MM.1S (cell line): ENCODE measurements around the gene CCDC83.
A peak's percentile ranks its signal among the peaks of the same experiment; 100 is the strongest.

Source experiments
- DNase-seq: peaks from one replicate; pipeline ENCODE4 v3.0.0-alpha.2; 2015
- H2AFZ ChIP-seq: fragments of 300-600 bp; sonication (generic); 2 replicates; pipeline ENCODE4 v1.6.0; 2016; ENCODE audit warnings: antibody characterized with exemption, low read length
- H3F3A ChIP-seq: fragments of 300-600 bp; sonication (generic); 2 replicates; pipeline ENCODE4 v1.6.1; 2016; ENCODE audit warnings: mild to moderate bottlenecking, antibody characterized with exemption, low read length, moderate library complexity, mixed read lengths; ENCODE audit not compliant: insufficient read depth
- H3K27ac ChIP-seq: fragments of 300-600 bp; sonication (generic); 2 replicates; pipeline ENCODE4 v1.5.1; 2016; ENCODE audit warnings: mild to moderate bottlenecking, low read length
- H3K27me3 ChIP-seq: fragments of 300-600 bp; sonication (generic); replicated peaks from 2 replicates; pipeline ENCODE4 v1.6.0; 2016; ENCODE audit warnings: low read length; ENCODE audit not compliant: insufficient read depth
- H3K36me3 ChIP-seq: fragments of 300-600 bp; sonication (generic); replicated peaks from 2 replicates; pipeline ENCODE4 v1.6.1; 2016; ENCODE audit warnings: mild to moderate bottlenecking, low read length, mixed read lengths; ENCODE audit not compliant: insufficient read depth
- H3K4me1 ChIP-seq: fragments of 300-600 bp; sonication (generic); 2 replicates; pipeline ENCODE4 v1.6.1; 2016; ENCODE audit warnings: low read length, mixed read lengths
- H3K4me2 ChIP-seq: fragments of 300-600 bp; sonication (generic); 2 replicates; pipeline ENCODE4 v1.6.0; 2016; ENCODE audit warnings: low read depth, low read length
- H3K4me3 ChIP-seq: fragments of 300-600 bp; sonication (generic); 2 replicates; pipeline ENCODE4 v1.5.1; 2016; ENCODE audit warnings: low read length, mixed read lengths
- H3K79me2 ChIP-seq: fragments of 300-600 bp; sonication (generic); 2 replicates; pipeline ENCODE4 v1.6.1; 2016; ENCODE audit warnings: mixed run types, low read length, mixed read lengths
- H3K9ac ChIP-seq: fragments of 300-600 bp; sonication (generic); 2 replicates; pipeline ENCODE4 v1.6.1; 2016; ENCODE audit warnings: low read length, mixed read lengths
- H3K9me2 ChIP-seq: fragments of 300-600 bp; sonication (generic); replicated peaks from 2 replicates; pipeline ENCODE4 v1.6.1; 2016; ENCODE audit warnings: mild to moderate bottlenecking, low read length, mixed read lengths; ENCODE audit not compliant: insufficient read depth
- H3K9me3 ChIP-seq: fragments of 300-600 bp; sonication (generic); replicated peaks from 2 replicates; pipeline ENCODE4 v1.6.1; 2016; ENCODE audit warnings: mild to moderate bottlenecking, low read length, mixed read lengths; ENCODE audit not compliant: insufficient read depth
- H4K20me1 ChIP-seq: fragments of 300-600 bp; sonication (generic); 2 replicates; pipeline ENCODE4 v1.6.1; 2016; ENCODE audit warnings: mild to moderate bottlenecking, low read length, moderate library complexity, mixed read lengths; ENCODE audit not compliant: insufficient read depth
- EZH2 ChIP-seq: fragments of 300-600 bp; sonication (generic); optimal IDR thresholded peaks from 2 replicates; pipeline ENCODE3; 2017; ENCODE audit warnings: low read depth, mild to moderate bottlenecking, antibody characterized with exemption, low read length, mixed read lengths
- EZH2phosphoT487 ChIP-seq: fragments of 300-600 bp; sonication (generic); IDR thresholded peaks from 2 replicates; pipeline ENCODE4 v1.6.1; 2018; ENCODE audit warnings: antibody characterized with exemption, low read length
- TF ChIP-seq, protein P1 (sequence below): fragments of 300-600 bp; sonication (generic); IDR thresholded peaks from 2 replicates; pipeline ENCODE4 v1.5.1; 2016; ENCODE audit warnings: antibody characterized with exemption, low read length, mixed read lengths

Gene CCDC83

DNA sequence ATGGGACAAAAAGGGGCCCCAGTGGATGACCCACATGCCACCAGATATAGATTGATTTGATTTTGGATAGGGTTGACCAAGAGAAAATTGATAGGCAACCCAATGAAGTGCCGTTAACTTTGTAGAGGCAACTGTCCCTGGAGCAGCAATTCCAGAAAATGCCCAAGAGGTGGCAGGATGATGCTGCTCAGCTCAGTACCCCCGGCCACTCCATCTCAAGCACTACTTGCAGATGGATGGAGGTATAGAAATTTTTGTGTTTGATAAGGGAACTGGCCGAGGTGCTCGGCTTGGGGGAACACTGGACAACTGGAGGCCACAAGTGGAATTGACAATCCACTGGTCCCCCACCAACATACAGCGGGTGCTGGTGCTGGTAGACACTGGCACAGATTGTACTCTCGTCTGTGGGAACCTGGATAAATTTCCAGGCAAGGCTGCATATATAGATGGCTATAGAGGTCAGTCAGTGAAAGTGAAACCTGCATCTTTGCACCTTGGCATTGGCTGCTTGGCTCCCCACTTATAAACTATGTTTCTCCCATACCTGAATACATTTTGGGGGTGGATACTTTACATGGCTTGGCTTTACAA, 86.3 kb downstream of the CCDC83 start:
- Histone ChIP-seq H4K20me1 (no peaks in the 10 kb centered on the region), H3K27ac (no peak overlapping the region), H2AFZ (no peak overlapping the region), H3K9ac (no peak overlapping the region), H3F3A (no peaks in the 10 kb centered on the region), H3K79me2 (no peaks in the 10 kb centered on the region), H3K4me2 (no peak overlapping the region), H3K9me3 (no peaks in the 10 kb centered on the region), H3K9me2 (no peaks in the 10 kb centered on the region), H3K4me1 (0 out of 2 replicates have a peak, but pooled peaks cover 5% of the 10 kb centered on the region), H3K36me3 (no peaks in the 10 kb centered on the region), H3K27me3 (no peaks in the 10 kb centered on the region), H3K4me3 (no peak overlapping the region)
- DNase-seq: peak; percentile 52
- TF ChIP-seq EZH2 (no peak), EZH2phosphoT487 (no peak)
- TF ChIP-seq, protein P1, sequence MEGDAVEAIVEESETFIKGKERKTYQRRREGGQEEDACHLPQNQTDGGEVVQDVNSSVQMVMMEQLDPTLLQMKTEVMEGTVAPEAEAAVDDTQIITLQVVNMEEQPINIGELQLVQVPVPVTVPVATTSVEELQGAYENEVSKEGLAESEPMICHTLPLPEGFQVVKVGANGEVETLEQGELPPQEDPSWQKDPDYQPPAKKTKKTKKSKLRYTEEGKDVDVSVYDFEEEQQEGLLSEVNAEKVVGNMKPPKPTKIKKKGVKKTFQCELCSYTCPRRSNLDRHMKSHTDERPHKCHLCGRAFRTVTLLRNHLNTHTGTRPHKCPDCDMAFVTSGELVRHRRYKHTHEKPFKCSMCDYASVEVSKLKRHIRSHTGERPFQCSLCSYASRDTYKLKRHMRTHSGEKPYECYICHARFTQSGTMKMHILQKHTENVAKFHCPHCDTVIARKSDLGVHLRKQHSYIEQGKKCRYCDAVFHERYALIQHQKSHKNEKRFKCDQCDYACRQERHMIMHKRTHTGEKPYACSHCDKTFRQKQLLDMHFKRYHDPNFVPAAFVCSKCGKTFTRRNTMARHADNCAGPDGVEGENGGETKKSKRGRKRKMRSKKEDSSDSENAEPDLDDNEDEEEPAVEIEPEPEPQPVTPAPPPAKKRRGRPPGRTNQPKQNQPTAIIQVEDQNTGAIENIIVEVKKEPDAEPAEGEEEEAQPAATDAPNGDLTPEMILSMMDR: peak; percentile 60

DNA sequence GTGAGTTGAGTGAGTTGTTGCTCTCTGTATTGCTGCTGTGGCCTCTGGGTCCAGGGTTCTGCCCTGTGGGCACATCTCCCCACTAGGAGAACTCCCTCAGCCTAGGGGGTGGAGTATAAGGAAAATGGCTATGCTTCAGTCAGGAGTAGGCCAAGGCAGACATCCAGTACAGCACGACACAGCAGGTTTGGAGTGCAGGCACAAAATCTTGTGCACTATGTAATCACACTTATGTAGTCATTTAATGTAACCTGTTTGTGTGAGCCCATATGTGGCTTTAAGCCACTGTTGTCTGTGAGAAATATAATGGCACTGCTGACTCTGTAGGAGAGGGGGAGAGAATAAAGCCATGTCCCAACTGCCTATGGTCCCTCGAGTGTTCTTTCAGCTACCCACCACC, 90.1 kb downstream of the CCDC83 start:
- no peaks in the 10 kb centered on the region for H3K27me3 ChIP-seq
- H3K4me2 ChIP-seq: no peak overlapping the region

DNA sequence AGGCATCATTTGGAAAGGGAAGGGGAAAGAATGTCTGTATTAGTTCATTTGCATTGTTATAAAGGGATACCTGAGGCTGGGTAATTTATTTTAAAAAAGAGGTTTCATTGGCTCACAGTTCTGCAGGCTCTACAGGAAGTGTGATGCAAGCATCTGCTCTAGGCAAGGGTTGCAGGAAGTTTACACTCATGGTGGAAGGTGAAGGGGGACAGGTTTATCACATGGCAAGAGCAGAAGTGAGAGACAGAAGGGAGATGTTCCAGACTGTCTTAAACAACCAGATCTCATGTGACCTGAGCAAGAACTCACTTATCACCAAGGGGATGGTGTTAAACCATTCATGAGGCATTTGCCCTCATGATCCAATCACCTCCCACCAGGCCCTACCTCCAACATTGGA, 90.6 kb downstream of the CCDC83 start:
- Histone ChIP-seq H3K27me3 (no peaks in the 10 kb centered on the region), H3K4me1 (peaks cover 16% of the 10 kb centered on the region), H3K4me2 (no peak overlapping the region), H3K9ac (no peak overlapping the region), H4K20me1 (no peaks in the 10 kb centered on the region), H3K36me3 (no peaks in the 10 kb centered on the region), H3K27ac (no peak overlapping the region), H2AFZ (no peak overlapping the region), H3K4me3 (no peak overlapping the region), H3K9me3 (no peaks in the 10 kb centered on the region), H3K79me2 (no peaks in the 10 kb centered on the region), H3K9me2 (no peaks in the 10 kb centered on the region), H3F3A (no peaks in the 10 kb centered on the region; the same call in 1 of the 2 replicates)
- no peak for TF ChIP-seq EZH2
- no peak for TF ChIP-seq EZH2phosphoT487
- TF ChIP-seq, protein P1: no peak
- DNase-seq: no peak

More for the DNA sequence above, 90.1 kb downstream of the CCDC83 start:
- Histone ChIP-seq H4K20me1 (no peaks in the 10 kb centered on the region), H3K9me2 (no peaks in the 10 kb centered on the region), H3K9me3 (no peaks in the 10 kb centered on the region), H3K79me2 (no peaks in the 10 kb centered on the region), H3K4me3 (no peak overlapping the region), H3K27ac (no peak overlapping the region), H3K4me1 (peaks cover 16% of the 10 kb centered on the region), H3K36me3 (no peaks in the 10 kb centered on the region), H2AFZ (no peak overlapping the region), H3F3A (no peaks in the 10 kb centered on the region; the same call in 1 of the 2 replicates), H3K9ac (no peak overlapping the region)
- TF ChIP-seq EZH2: no peak
- TF ChIP-seq EZH2phosphoT487: no peak
- TF ChIP-seq, protein P1: no peak
- DNase-seq: no peak
